Esophagus squamous epithelium (tissue), 5 donors: ENCODE results near the gene CADPS. TPM values are rescaled to one million over a fixed set of nuclear protein-coding genes. Genes with fewer than 3 reads are reported as not detected.

Source experiments
- DNase-seq: peaks from one replicate; lab custom pipeline; 2025; lab: John Stamatoyannopoulos, UW
- H3K27ac ChIP-seq, 4 donors: fragments of 200-600 bp; sonication (generic); one replicate each; pipeline ENCODE4 v1.5.1; 2016 to 2019; ENCODE audit warnings: mild to moderate bottlenecking in 1 of 4
- H3K27me3 ChIP-seq, 4 donors: fragments of 200-600 bp; sonication (generic); 1 replicate in 3 of 4; 2 replicates in 1 of 4; pipeline versions ENCODE4 v1.5.1 to v1.6.0; 2017 to 2021; ENCODE audit warnings: antibody characterized with exemption in 1 of 4
- H3K36me3 ChIP-seq, 3 donors: fragments of 200-600 bp; sonication (generic); one replicate each; pipeline ENCODE4 v1.5.1; 2016 to 2019
- H3K4me1 ChIP-seq, 3 donors: fragments of 200-600 bp; sonication (generic); one replicate each; pipeline ENCODE4 v1.5.1; 2017 to 2019
- H3K4me3 ChIP-seq, 4 donors: fragments of 200-600 bp; sonication (generic); 1 replicate in 3 of 4; 2 replicates in 1 of 4; pipeline ENCODE4 v1.5.1; 2016 to 2019; ENCODE audit warnings: mild to moderate bottlenecking in 2 of 4, moderate library complexity in 1 of 4
- H3K9me3 ChIP-seq, 3 donors: fragments of 200-600 bp; sonication (generic); one replicate each; pipeline ENCODE4 v1.5.1; 2016 to 2019
- POLR2A ChIP-seq, 4 donors: fragments of 450-650 bp; IDR thresholded peaks; one replicate each; pipeline ENCODE4 v1.6.1; 2017; ENCODE audit warnings: antibody characterized with exemption in 4 of 4, mild to moderate bottlenecking in 4 of 4, moderate library complexity in 3 of 4
- WGBS, 2 donors: methylation state at CpG; one replicate each; pipeline ENCODE4 v1.1.5; 2018; 5-methylcytosine and 5-hydroxymethylcytosine counted together
- intact Hi-C: fragments of 100-400 bp; cut with DNase I; formaldehyde crosslinking; loops from one replicate; pipeline ENCODE4 v1.15.0; 2022
- total RNA-seq, 4 donors: library from RNA; depleted of rRNA; stranded (reverse); fragments of >200 nt; gene quantifications; one replicate each; pipeline ENCODE4 v1.1.0, GENCODE V29; 2016
- TF ChIP-seq, protein P1 (sequence below), 6 experiments: fragments of 450-650 bp in 4 of 6; fragments of 200-600 bp in 2 of 6; sonication (generic) in 2 of 6; IDR thresholded peaks; one replicate each; pipeline ENCODE4 v1.5.1; 2016 to 2019; ENCODE audit warnings: antibody characterized with exemption in 6 of 6, mild to moderate bottlenecking in 4 of 6, moderate library complexity in 4 of 6
- donor health status: DM: yes; HTN: yes; CAD: no.

CADPS gene
- total RNA-seq, 4 donors from 2014 or later = 0.09 to 4.8 TPM; not detected in 2

DNA sequence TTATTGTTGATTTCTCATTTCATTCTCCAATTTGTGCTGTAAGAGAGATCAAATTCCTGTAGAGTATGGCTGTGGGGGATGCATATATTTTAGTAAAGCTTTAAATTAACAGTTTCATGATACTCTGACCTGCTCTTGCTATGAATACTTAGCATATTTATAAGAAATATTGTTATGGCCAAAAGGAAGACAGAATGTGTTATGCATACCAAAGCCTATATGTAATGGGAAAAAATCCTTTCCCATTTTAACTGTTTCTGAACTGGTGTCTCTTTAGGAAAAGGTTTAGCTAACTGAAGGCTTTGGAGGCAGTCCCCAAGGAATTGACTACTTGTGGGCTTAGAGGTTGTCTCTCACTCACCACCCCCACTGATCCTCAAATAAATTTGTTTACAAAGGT, 59.2 kb downstream of the CADPS start:
- no peaks in the 10 kb centered on the region for H3K36me3 ChIP-seq
- no peaks in the 10 kb centered on the region for H3K4me1 ChIP-seq
- H3K4me3 ChIP-seq = no peak overlapping the region
- DNase-seq = no peak
- no peak overlapping the region for H3K27ac ChIP-seq
- H3K9me3 ChIP-seq = no peaks in the 10 kb centered on the region
- TF ChIP-seq, protein P1, sequence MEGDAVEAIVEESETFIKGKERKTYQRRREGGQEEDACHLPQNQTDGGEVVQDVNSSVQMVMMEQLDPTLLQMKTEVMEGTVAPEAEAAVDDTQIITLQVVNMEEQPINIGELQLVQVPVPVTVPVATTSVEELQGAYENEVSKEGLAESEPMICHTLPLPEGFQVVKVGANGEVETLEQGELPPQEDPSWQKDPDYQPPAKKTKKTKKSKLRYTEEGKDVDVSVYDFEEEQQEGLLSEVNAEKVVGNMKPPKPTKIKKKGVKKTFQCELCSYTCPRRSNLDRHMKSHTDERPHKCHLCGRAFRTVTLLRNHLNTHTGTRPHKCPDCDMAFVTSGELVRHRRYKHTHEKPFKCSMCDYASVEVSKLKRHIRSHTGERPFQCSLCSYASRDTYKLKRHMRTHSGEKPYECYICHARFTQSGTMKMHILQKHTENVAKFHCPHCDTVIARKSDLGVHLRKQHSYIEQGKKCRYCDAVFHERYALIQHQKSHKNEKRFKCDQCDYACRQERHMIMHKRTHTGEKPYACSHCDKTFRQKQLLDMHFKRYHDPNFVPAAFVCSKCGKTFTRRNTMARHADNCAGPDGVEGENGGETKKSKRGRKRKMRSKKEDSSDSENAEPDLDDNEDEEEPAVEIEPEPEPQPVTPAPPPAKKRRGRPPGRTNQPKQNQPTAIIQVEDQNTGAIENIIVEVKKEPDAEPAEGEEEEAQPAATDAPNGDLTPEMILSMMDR (IDR thresholded peaks at IDR 0.05) = no peak
- TF ChIP-seq POLR2A (IDR thresholded peaks at IDR 0.05) = no peak
- intact Hi-C loops = no loop called here
- peaks cover 0 to 3% (median 0%) of the 10 kb centered on the region in 4 donors for H3K27me3 ChIP-seq

DNA sequence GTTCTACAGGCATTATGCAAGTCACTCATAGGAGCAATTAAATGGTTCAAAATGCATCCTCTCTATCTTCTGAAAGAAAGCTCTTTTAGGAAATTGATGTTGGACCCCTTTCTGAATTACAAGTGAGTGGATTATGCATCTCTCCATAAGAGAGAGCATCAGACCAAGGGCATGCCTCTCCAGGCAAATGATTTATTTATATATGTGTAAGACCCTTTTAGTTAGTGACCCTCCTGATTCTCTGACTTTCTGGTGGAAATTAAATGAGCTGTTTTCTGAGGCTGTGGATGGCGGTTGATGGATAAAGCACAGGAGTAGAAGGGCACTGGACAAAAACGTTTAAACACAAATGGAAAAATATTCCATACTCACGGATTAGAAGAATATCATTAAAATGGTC, 62.6 kb downstream of the CADPS start:
- DNase-seq = no peak
- no peaks in the 10 kb centered on the region for H3K9me3 ChIP-seq

DNA sequence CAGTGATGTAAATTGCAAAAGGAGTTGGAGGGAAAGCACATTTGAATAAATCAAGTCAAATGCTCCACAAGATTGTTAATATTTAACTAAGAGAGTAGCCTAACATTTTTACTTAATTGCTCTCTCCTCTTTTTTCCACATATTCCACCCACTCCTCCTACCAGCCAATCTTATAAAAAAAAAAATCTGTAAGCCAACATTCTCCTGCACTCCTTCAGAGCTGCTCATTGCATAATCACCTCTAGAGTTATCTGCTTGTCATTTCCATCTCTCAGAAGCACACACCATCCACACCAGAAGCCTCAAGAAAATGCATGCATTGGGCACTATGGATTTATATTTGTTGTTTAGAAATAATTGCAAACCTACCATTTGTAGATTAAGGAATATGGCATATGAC, 64.1 kb downstream of the CADPS start:
- no peak overlapping the region for H3K4me3 ChIP-seq
- H3K27me3 ChIP-seq = no peaks in the 10 kb centered on the region
- no peaks in the 10 kb centered on the region for H3K4me1 ChIP-seq
- no peak for DNase-seq
- TF ChIP-seq POLR2A (IDR thresholded peaks at IDR 0.05) = no peak
- TF ChIP-seq, protein P1 (IDR thresholded peaks at IDR 0.05) = no peak
- H3K9me3 ChIP-seq = no peaks in the 10 kb centered on the region
- H3K36me3 ChIP-seq = no peaks in the 10 kb centered on the region
- no peak overlapping the region for H3K27ac ChIP-seq
- intact Hi-C loops = no loop called here

More for the DNA sequence above, 62.6 kb downstream of the CADPS start:
- Histone ChIP-seq H3K36me3 (no peaks in the 10 kb centered on the region), H3K4me1 (no peaks in the 10 kb centered on the region), H3K27me3 (peaks cover 0 to 3% (median 0%) of the 10 kb centered on the region in 4 donors), H3K4me3 (no peak overlapping the region), H3K27ac (no peak overlapping the region)
- 71% methylated on average over 3 of the region's 3 CpGs for WGBS, 2 donors
- intact Hi-C loops = no loop called here
- TF ChIP-seq POLR2A (IDR thresholded peaks at IDR 0.05) = no peak
- TF ChIP-seq, protein P1 (IDR thresholded peaks at IDR 0.05) = no peak

DNA sequence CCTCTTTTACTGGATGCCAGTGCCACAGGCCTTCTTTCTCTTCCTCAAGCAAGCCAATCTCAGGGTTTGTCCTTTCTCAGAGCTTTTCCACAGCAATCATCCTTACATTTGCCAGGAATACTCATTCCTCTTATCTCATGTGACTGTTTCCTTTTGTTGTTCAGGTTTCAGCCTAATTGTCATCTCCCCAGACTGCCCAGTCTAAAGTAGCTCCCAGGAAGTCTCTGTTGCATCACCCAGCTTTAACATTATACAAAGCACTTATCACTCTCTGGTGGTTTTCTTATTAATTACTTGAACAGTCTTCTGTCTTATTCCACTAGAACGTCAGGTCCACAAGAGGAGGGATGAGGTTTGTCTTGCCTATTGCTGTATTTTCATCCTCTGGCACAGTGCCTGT, 65.8 kb downstream of the CADPS start:
- Histone ChIP-seq H3K36me3 (no peaks in the 10 kb centered on the region), H3K27ac (no peak overlapping the region), H3K27me3 (no peaks in the 10 kb centered on the region), H3K4me3 (no peak overlapping the region), H3K4me1 (no peaks in the 10 kb centered on the region), H3K9me3 (no peaks in the 10 kb centered on the region)
- no peak for DNase-seq
- 54 to 89% methylated on average over 1 of the region's 1 CpG for WGBS, 2 donors
- intact Hi-C loops = no loop called here
- TF ChIP-seq, protein P1 (IDR thresholded peaks at IDR 0.05) = no peak
- TF ChIP-seq POLR2A (IDR thresholded peaks at IDR 0.05) = no peak

DNA sequence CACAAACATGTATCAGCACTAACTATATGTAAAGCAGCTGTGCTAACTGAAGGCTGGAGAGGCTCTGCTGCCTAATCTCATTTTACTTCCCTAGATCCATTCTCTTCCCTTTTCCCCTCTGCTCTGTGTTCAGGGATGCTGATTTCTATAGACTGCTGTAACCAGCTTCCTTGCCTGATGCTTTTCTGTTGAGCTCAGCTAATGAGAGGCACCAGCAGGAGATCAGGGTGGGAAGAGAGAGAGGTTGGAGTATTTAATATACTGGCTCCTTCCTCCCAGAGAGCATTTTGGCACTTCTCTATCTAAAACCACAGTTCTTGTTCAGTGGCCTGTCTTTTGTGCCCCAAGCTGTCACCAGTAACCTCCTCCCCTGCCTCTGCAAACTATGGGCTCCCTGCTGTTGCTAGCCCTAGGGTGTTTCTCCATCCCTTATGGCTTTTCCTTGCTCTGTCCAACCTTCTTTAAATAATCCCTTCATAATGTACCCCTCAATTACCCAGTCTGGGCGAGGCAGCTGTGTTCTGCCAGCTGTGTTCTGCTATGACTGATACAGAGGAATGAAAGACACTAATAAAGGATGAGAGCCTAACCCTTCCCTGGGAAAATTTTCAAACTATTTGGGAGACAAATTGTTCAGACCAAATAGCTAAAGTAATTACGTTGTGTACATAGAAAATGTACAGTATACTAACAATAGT, 69.5 kb downstream of the CADPS start:
- Histone ChIP-seq H3K9me3 (no peaks in the 10 kb centered on the region), H3K36me3 (no peaks in the 10 kb centered on the region), H3K27me3 (no peaks in the 10 kb centered on the region), H3K4me3 (no peak overlapping the region), H3K4me1 (no peaks in the 10 kb centered on the region), H3K27ac (no peak overlapping the region)
- intact Hi-C loops = no loop called here
- no peak for DNase-seq
- 24 to 30% methylated on average over 2 of the region's 2 CpGs for WGBS, 2 donors
- TF ChIP-seq POLR2A (IDR thresholded peaks at IDR 0.05) = no peak
- TF ChIP-seq, protein P1 (IDR thresholded peaks at IDR 0.05) = no peak
